22Rv1 (cell line): ENCODE data around the gene DOHH.

ENCODE experiments used
- CTCF ChIP-seq: fragments of 450-650 bp; IDR thresholded peaks from 2 replicates; pipeline ENCODE4 v1.5.1; 2017; ENCODE audit warnings: mild to moderate bottlenecking
- ZFX ChIP-seq: fragments of 450-650 bp; IDR thresholded peaks from 2 replicates; pipeline ENCODE4 v1.6.1; 2017; ENCODE audit warnings: antibody characterized with exemption, borderline replicate concordance

GRCh38 chr19:3479834-3480215 is 20.6 kb downstream of the DOHH start:
- TF ChIP-seq CTCF (no peak), ZFX (no peak)
